ENCODE results near the gene ERCC4. TPM values are rescaled to one million over a fixed set of nuclear protein-coding genes. Genes with fewer than 3 reads are reported as not detected.
A peak's percentile ranks its signal among the peaks of the same experiment; 100 is the strongest.

The ERCC4 gene
- 1 to 10 TPM; 4.8 to 8.3 (median 7.9) TPM for total RNA-seq

DNA sequence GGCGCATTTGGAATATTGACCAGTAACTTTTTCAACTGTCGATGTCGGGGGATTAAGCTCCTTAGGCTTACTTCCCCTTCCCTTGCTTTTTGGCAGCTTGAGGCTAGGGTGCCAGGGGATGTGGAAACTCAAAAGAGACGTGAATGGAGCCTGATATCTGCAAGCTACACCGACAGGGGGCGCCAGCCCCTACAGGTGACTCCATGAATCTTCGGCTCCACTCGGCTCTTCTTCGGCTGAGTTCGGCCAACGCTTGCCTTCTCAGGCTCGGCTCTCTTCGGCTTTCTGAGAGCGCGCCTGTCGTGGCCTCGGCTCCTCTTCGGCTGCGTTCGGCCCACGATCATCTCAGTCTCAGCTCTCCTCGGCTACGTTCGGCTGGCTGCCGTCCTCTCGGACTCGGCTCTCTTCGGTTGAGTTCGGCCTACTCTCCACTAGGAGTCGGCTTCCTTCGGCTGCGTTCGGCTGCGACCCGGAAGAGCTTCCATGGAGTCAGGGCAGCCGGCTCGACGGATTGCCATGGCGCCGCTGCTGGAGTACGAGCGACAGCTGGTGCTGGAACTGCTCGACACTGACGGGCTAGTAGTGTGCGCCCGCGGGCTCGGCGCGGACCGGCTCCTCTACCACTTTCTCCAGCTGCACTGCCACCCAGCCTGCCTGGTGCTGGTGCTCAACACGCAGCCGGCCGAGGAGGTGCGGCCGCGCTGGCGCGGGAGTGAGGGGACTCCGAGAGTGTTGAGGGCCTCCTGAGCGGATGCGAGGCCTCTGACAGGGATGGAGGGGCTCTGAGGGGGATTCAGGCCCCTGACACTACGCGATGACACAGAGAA lies at the start of gene ERCC4:
Gene ERCC4, plus strand, starts transcription at position 472 of the 827 bp plus-strand sequence. Its CDS starts 12 bp downstream, at position 484.
- Histone ChIP-seq H3K4me1 (no peaks in the 10 kb centered on the region), H3K9me3 (no peaks in the 10 kb centered on the region), H3K4me3 (peak within 1 kb of the TSS; percentile 72 to 96 (median 79)), H3K36me3 (no peaks in the 10 kb centered on the region), H3K27me3 (no peaks in the 10 kb centered on the region), H3K27ac (peak within 1 kb of the TSS; percentile 62 to 63)
- TF ChIP-seq POLR2AphosphoS5 (IDR thresholded peaks at IDR 0.05) (peak; percentile 59 to 72 (median 70)), CTCF (IDR thresholded peaks at IDR 0.05) (peak; percentile 85 to 97 (median 95)), POLR2A (IDR thresholded peaks at IDR 0.05) (peak; percentile 42)
- peak; percentile 98 to 99 for DNase-seq (ENCODE audit: low spot score in 2 of 2)
- intact Hi-C loops (cut with DNase I; ENCODE audit: low total_unique reads) = loop anchor here (5.0 kb wide), 1 partner anchor 307 kb away; no protein-coding TSS in a partner anchor

DNA sequence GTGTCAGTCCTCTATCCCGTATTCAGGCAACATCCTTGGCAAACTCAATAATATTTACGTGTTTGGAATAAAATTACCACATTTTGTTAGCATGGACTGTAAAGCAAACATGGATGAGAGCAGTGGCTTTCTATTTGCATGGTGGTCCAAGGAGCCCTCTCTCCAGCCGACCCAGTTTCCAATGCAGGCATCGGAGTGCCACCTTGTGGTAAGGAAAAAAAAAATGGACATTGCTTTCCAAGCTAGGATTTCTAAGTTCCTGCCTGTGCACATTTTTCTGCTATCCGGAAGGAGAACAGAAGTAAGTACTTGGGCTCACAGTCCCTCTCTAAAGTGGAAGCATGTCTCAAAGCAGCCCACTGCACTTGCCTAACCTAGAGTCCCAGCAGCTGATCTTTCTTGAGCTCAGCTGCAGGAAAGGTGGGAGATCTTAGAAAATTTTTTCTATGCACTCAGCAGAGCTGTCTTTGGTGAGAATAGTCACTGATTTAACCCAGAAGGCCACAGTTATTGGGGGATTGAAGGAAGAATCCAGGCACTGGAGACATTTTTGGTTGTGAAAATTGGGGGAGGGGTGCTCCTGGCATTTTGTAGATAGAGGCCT lies 46.0 kb upstream of the ERCC4 start:
- H3K4me1 ChIP-seq = no peaks in the 10 kb centered on the region
- no peak overlapping the region for H3K4me3 ChIP-seq
- no peaks in the 10 kb centered on the region for H3K36me3 ChIP-seq
- no peaks in the 10 kb centered on the region for H3K27me3 ChIP-seq
- DNase-seq (ENCODE audit: low spot score in 2 of 2) = no peak
- H3K27ac ChIP-seq = no peak overlapping the region
- no peaks in the 10 kb centered on the region for H3K9me3 ChIP-seq
- intact Hi-C loops (cut with DNase I; ENCODE audit: low total_unique reads) = no loop called here
- TF ChIP-seq POLR2A (IDR thresholded peaks at IDR 0.05) (no peak), CTCF (IDR thresholded peaks at IDR 0.05) (peak in 1 of 3 donors; percentile 11), POLR2AphosphoS5 (IDR thresholded peaks at IDR 0.05) (no peak)

- H3K4me3 ChIP-seq = no peak overlapping the region
- H3K4me1 ChIP-seq = no peaks in the 10 kb centered on the region
- intact Hi-C loops (cut with DNase I; ENCODE audit: low total_unique reads) = no loop called here
- H3K27me3 ChIP-seq = no peaks in the 10 kb centered on the region
- H3K36me3 ChIP-seq = no peaks in the 10 kb centered on the region
- H3K9me3 ChIP-seq = no peaks in the 10 kb centered on the region
- DNase-seq (ENCODE audit: low spot score in 2 of 2) = no peak
- no peak overlapping the region for H3K27ac ChIP-seq
- no peak for TF ChIP-seq CTCF (IDR thresholded peaks at IDR 0.05)
- TF ChIP-seq POLR2A (IDR thresholded peaks at IDR 0.05) = no peak
- no peak for TF ChIP-seq POLR2AphosphoS5 (IDR thresholded peaks at IDR 0.05)
Measured at GRCh38 chr16:13875614-13876284, 44.2 kb upstream of the ERCC4 start.

- Histone ChIP-seq H3K9me3 (no peaks in the 10 kb centered on the region), H3K36me3 (no peaks in the 10 kb centered on the region), H3K4me1 (no peaks in the 10 kb centered on the region), H3K27me3 (no peaks in the 10 kb centered on the region), H3K27ac (no peak overlapping the region), H3K4me3 (no peak overlapping the region)
- TF ChIP-seq POLR2AphosphoS5 (IDR thresholded peaks at IDR 0.05) (no peak), POLR2A (IDR thresholded peaks at IDR 0.05) (no peak), CTCF (IDR thresholded peaks at IDR 0.05) (no peak)
- intact Hi-C loops (cut with DNase I; ENCODE audit: low total_unique reads) = no loop called here
- DNase-seq (ENCODE audit: low spot score in 2 of 2) = no peak
Measured at GRCh38 chr16:13883276-13883675, 36.7 kb upstream of the ERCC4 start.
